ENCODE data around the gene TTC28.

DNA sequence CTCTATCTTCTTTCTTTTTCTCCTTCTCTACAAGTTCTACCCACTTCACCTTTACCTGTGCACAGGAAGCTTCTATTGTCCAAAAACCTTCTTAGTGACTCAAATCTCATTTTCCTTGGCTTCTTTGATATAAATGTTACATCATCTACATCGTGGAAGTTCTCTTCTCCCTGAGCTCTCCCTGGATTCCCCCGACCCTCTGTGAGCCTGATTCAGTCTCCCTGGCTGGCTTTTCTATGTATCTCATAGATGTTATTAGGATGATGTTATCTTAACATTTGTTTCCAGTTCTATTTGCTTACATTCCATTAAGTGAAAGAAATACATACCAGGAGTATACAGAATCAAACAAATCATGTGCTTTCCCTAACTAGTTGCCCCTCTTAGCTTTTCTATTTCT, 524.8 kb downstream of the TTC28 start:
- TF ChIP-seq, protein P1, sequence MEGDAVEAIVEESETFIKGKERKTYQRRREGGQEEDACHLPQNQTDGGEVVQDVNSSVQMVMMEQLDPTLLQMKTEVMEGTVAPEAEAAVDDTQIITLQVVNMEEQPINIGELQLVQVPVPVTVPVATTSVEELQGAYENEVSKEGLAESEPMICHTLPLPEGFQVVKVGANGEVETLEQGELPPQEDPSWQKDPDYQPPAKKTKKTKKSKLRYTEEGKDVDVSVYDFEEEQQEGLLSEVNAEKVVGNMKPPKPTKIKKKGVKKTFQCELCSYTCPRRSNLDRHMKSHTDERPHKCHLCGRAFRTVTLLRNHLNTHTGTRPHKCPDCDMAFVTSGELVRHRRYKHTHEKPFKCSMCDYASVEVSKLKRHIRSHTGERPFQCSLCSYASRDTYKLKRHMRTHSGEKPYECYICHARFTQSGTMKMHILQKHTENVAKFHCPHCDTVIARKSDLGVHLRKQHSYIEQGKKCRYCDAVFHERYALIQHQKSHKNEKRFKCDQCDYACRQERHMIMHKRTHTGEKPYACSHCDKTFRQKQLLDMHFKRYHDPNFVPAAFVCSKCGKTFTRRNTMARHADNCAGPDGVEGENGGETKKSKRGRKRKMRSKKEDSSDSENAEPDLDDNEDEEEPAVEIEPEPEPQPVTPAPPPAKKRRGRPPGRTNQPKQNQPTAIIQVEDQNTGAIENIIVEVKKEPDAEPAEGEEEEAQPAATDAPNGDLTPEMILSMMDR (IDR thresholded peaks at IDR 0.05), result no peak
- no peak for TF ChIP-seq POLR2A (IDR thresholded peaks at IDR 0.05)

All from uterus (tissue), 2 donors.